Immature natural killer cell (primary cell): ENCODE measurements around the gene CEP170B. TPM values are rescaled to one million over a fixed set of nuclear protein-coding genes. Genes with fewer than 3 reads are reported as not detected.
"Not testable (repeated sequence)": the region's sequence is repeated elsewhere in the genome, so short reads cannot be mapped to it uniquely, and the experiment has no call there.

Experiments
- DNase-seq, 3 donors: peaks; one replicate each; pipeline ENCODE4 v3.0.0; 2022; ENCODE audit warnings: mixed read lengths in 1 of 3
- H3K27ac Mint-ChIP-seq, 6 donors: one replicate each; pipeline ENCODE4 v1.8.0; 2020; ENCODE audit warnings: mixed read lengths in 6 of 6, mild to moderate bottlenecking in 5 of 6, inconsistent platforms in 4 of 6, moderate library complexity in 3 of 6
- H3K27me3 Mint-ChIP-seq, 3 donors: one replicate each; pipeline ENCODE4 v1.8.0; 2020 to 2021; ENCODE audit warnings: low read depth in 3 of 3, mild to moderate bottlenecking in 3 of 3, mixed read lengths in 3 of 3, moderate library complexity in 3 of 3, inconsistent platforms in 1 of 3
- H3K36me3 Mint-ChIP-seq, 3 donors: one replicate each; pipeline ENCODE4 v1.8.0; 2020; ENCODE audit warnings: mixed read lengths in 3 of 3, inconsistent platforms in 2 of 3, mild to moderate bottlenecking in 2 of 3
- H3K4me1 Mint-ChIP-seq, 2 donors: one replicate each; pipeline ENCODE4 v1.8.0; 2020; ENCODE audit warnings: inconsistent platforms in 2 of 2, mild to moderate bottlenecking in 2 of 2, mixed read lengths in 2 of 2, moderate library complexity in 1 of 2
- H3K4me3 Mint-ChIP-seq, 5 donors: one replicate each; pipeline ENCODE4 v1.8.0; 2020; ENCODE audit warnings: mild to moderate bottlenecking in 5 of 5, mixed read lengths in 5 of 5, inconsistent platforms in 3 of 5, moderate library complexity in 3 of 5
- H3K9me3 Mint-ChIP-seq, 6 donors: one replicate each; pipeline ENCODE4 v1.8.0; 2020; ENCODE audit warnings: mild to moderate bottlenecking in 6 of 6, mixed read lengths in 6 of 6, inconsistent platforms in 4 of 6, moderate library complexity in 3 of 6
- polyA plus RNA-seq, 3 donors: library from polyadenylated mRNA; unstranded; fragments of 300-500 nt; fragmentation: Illumina TruSeq; gene quantifications; one replicate each; pipeline ENCODE4 v1.2.3, GENCODE V29; 2021

Gene CEP170B
- polyA plus RNA-seq, 3 donors from 2014 or later = not detected

GRCh38 chr14:104856869-104857860 is 7.9 kb upstream of the CEP170B start:
- Mint-ChIP-seq H3K27me3 (peaks cover 1 to 3% (median 2%) of the 10 kb centered on the region in 3 donors), H3K9me3 (no peaks in the 10 kb centered on the region), H3K4me3 (no peak overlapping the region), H3K36me3 (no peaks in the 10 kb centered on the region), H3K27ac (no peak overlapping the region), H3K4me1 (no peaks in the 10 kb centered on the region)
- DNase-seq = no peak

DNA sequence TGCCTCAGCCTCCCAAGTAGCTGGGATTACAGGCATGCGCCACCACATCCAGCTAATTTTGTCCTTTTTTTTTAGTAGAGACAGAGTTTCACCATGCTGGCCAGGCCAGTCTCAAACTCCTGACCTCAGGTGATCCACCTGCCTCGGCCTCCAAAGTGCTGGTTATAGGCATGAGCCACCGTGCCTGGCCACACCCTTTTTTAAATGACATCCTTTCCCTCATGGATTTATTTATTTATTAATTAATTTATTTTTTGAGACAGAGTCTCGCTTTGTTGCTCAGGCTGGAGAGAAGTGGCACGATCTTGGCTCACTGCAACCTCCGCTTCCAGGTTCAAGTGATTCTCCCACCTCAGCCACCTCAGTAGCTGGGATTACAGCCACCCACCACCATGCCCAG is 7.1 kb upstream of the CEP170B start:
- not testable (repeated sequence) for H3K36me3 Mint-ChIP-seq, H3K4me1 Mint-ChIP-seq, H3K27ac Mint-ChIP-seq, H3K27me3 Mint-ChIP-seq, H3K4me3 Mint-ChIP-seq, DNase-seq, H3K9me3 Mint-ChIP-seq

DNA sequence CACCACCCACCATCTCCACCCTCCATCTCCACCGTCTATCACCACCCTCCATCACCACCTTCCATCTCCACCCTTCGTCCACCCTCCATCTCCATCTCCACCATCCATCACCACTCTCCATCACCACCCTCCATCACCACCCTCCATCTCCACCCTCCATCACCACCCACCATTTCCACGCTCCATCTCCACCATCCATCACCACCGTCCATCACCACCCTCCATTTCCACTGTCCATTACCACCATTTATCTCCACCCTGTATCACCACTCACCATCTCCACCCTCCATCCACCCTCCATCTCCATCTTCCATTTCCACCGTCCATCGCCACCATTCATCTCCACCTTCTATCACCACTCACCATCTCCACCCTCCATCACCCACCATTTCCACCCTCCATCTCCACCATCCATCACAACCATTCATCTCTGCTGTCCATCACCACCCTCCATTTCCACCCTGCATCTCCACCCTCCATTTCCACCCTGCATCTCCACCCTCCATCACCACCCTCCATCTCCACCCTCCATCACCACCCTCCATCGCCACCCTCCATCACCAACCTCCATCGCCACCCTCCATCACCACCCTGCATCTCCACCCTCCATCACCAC is 6.1 kb upstream of the CEP170B start:
- no peak for DNase-seq
- H3K36me3 Mint-ChIP-seq = no peaks in the 10 kb centered on the region
- H3K27me3 Mint-ChIP-seq = peaks cover 0 to 5% (median 3%) of the 10 kb centered on the region in 3 donors
- no peaks in the 10 kb centered on the region for H3K9me3 Mint-ChIP-seq
- no peak overlapping the region for H3K27ac Mint-ChIP-seq
- no peaks in the 10 kb centered on the region for H3K4me1 Mint-ChIP-seq
- no peak overlapping the region for H3K4me3 Mint-ChIP-seq

GRCh38 chr14:104859900-104860299 is 5.2 kb upstream of the CEP170B start:
- Mint-ChIP-seq H3K4me3 (no peak overlapping the region), H3K9me3 (no peaks in the 10 kb centered on the region), H3K27me3 (peaks cover 0 to 5% (median 3%) of the 10 kb centered on the region in 3 donors), H3K36me3 (no peaks in the 10 kb centered on the region), H3K27ac (no peak overlapping the region), H3K4me1 (no peaks in the 10 kb centered on the region)
- no peak for DNase-seq

- H3K27ac Mint-ChIP-seq = no peak overlapping the region
- no peaks in the 10 kb centered on the region for H3K4me1 Mint-ChIP-seq
- no peak for DNase-seq
- no peaks in the 10 kb centered on the region for H3K36me3 Mint-ChIP-seq
- peaks cover 0 to 5% (median 3%) of the 10 kb centered on the region in 3 donors for H3K27me3 Mint-ChIP-seq
- H3K4me3 Mint-ChIP-seq = no peak overlapping the region
- no peaks in the 10 kb centered on the region for H3K9me3 Mint-ChIP-seq
Observed at GRCh38 chr14:104860414-104860813, 4.7 kb upstream of the CEP170B start.

DNA sequence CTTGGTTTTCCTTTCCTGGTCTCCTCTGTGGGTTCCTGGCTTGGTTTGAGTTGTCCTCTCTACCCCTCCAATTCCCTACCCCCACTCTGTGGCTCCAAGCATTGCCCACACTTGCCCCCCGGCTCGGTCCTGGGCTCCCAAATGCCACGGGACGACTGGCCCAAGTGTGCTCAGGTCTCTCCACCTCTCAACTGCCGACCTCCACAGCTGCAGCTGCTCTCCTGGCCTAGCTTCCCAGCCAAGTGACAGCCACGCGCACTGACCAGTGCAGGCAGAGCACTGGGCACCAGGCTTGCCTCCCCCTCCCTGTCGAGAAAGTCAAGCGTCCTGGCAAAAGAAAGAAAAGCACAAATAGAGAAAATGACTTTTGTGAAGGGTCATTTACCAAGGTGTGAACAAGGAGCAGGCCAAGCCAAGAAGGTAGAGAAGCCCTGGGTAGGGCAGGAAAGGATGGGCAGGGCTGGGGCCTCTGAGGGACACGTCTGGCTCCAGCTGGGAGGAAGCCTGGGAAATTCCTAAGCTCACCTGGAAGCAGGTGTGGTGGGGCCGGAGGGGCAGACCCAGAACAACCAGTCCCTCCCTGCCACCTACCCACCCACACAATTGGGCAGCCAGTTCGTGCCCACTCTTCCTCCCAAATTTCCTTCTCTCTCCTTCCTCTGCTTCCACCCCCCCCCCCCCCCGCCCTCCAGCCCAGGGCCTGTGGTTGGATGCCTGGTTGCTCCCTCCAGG is 1.8 kb upstream of the CEP170B start:
- Mint-ChIP-seq H3K4me3 (peak overlapping the region; percentile 40 to 57 (median 45)), H3K36me3 (no peaks in the 10 kb centered on the region), H3K27me3 (peaks cover 7 to 10% (median 9%) of the 10 kb centered on the region in 3 donors), H3K4me1 (peaks cover 0 to 8% of the 10 kb centered on the region in 2 donors), H3K9me3 (no peaks in the 10 kb centered on the region), H3K27ac (no peak overlapping the region)
- no peak for DNase-seq

DNA sequence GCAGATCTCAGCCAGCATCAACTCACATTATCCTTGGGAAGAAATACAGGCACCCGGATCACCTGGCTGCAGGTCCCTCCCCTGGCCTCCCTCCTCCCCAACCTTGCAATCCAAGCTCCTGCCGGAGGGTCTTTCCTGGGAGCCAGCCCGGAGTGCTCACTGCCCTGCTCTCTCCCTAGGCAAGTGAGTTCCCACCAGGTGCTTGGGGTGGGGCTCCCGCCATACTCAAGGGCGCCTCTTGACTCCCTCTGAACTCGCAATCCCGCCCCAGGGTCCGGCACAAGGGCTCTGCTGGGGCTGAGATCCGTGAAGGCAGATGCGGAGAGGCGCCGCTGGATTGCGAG is 1.2 kb upstream of the CEP170B start:
- peaks cover 7 to 10% (median 9%) of the 10 kb centered on the region in 3 donors for H3K27me3 Mint-ChIP-seq
- no peaks in the 10 kb centered on the region for H3K9me3 Mint-ChIP-seq
- H3K27ac Mint-ChIP-seq = no peak overlapping the region
- peak overlapping the region in 4 of 5 donors; percentile 44 to 57 (median 44) for H3K4me3 Mint-ChIP-seq
- no peak for DNase-seq
- H3K36me3 Mint-ChIP-seq = no peaks in the 10 kb centered on the region
- H3K4me1 Mint-ChIP-seq = peaks cover 0 to 8% of the 10 kb centered on the region in 2 donors

- no peaks in the 10 kb centered on the region for H3K9me3 Mint-ChIP-seq
- H3K36me3 Mint-ChIP-seq = no peaks in the 10 kb centered on the region
- peak overlapping the region in 4 of 5 donors; percentile 15 to 35 (median 30) for H3K4me3 Mint-ChIP-seq
- H3K4me1 Mint-ChIP-seq = peaks cover 0 to 8% of the 10 kb centered on the region in 2 donors
- peaks cover 7 to 13% (median 9%) of the 10 kb centered on the region in 3 donors for H3K27me3 Mint-ChIP-seq
- no peak for DNase-seq
- no peak overlapping the region for H3K27ac Mint-ChIP-seq
Observed at GRCh38 chr14:104864267-104865080, 594 bp upstream of the CEP170B start.

GRCh38 chr14:104865631-104866441 is 768 bp downstream of the CEP170B start:
- Mint-ChIP-seq H3K36me3 (no peaks in the 10 kb centered on the region), H3K4me3 (peak overlapping the region in 4 of 5 donors; percentile 18 to 59 (median 52)), H3K27ac (no peak overlapping the region), H3K4me1 (peaks cover 0 to 8% of the 10 kb centered on the region in 2 donors), H3K27me3 (peaks cover 7 to 14% (median 9%) of the 10 kb centered on the region in 3 donors), H3K9me3 (no peaks in the 10 kb centered on the region)
- DNase-seq = peak in 1 of 3 donors; percentile 7

DNA sequence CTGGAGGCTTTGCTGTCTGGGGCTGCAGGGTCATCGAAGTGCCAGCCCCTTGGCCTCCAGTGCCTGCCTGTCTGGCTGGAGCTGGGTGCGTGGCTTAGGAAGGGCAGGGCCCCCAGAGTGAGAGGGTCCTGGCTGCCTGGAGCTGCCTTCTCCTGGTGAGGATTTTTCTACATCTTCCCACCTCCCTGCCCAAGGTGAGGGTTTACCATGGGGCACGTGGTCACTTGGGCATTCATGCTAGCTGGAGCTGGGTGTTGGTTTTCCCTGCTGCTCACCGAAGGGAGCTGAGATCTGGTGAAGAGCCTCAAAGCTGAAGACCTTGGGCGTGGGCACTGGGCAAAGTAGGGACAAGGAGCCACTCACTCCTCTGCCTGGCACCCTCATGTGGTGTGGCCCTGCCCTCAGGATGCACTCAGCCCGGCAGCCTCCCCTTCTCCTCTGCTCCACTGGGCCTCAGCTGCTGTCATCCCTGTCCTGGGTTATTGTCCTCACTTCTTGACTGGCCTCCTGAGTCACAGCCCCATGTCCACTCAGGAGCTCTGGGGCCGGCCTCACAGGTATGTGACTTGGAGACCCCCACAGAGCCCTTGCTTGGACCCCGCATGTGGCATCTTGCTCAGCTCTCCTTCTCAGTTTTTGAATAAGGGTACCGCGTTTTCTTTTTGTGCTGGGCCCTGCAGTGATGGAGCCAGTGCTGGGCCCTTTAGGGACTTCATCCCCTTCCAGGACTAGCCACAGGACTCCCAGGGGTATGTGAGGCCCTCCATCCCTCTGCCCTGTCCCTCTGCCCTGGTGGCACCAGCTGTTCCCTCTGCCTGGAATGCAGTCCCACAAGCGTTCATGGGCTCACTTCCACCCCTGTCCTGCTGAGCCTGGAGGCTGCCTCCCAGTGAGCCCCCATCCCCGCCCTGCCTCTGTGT is 1.6 kb downstream of the CEP170B start:
- Mint-ChIP-seq H3K27me3 (peaks cover 7 to 16% (median 9%) of the 10 kb centered on the region in 3 donors), H3K4me3 (peak overlapping the region in 4 of 5 donors; percentile 38 to 66 (median 56)), H3K27ac (no peak overlapping the region)

DNA sequence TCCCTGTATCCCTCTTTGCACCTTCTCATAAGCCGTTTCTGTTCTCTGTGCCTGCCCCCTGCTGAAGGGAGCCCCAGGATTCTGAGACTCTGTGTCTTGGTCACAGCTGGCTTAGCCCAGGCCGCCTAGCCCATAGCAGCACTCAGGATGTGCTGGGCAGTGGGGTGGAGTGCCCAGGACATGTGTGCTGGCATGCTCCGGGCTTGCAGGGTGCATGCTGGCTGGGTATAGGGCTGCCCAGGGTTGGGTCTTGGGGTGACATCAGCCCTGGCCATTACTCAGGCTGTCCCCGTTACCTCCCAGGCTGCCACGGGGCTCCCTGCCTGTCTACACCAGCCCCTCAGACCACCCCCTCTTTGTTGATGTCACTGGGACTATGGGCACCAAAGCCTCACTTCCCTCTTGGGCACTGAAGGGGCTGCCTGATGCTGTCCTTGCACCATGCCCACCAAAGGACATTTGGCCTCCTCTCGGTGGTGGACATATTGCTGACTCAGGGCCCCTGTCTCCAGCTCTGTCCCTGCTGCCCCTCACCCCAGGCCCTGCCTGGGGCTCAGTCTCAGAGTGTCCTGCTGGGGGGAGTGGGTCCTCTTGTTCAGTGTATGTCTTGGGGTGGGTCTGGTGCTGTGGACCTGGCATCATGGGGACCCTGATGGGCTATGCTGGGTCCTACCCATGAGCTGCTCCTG is 2.4 kb downstream of the CEP170B start:
- peaks cover 3 to 14% of the 10 kb centered on the region in 2 donors for H3K4me1 Mint-ChIP-seq
- peaks cover 9 to 20% (median 13%) of the 10 kb centered on the region in 3 donors for H3K27me3 Mint-ChIP-seq
- H3K4me3 Mint-ChIP-seq = peak overlapping the region in 2 of 5 donors; percentile 2 to 38
- H3K36me3 Mint-ChIP-seq = no peaks in the 10 kb centered on the region
- no peak overlapping the region for H3K27ac Mint-ChIP-seq
- no peaks in the 10 kb centered on the region for H3K9me3 Mint-ChIP-seq
- DNase-seq = no peak

More for the DNA sequence above, 1.6 kb downstream of the CEP170B start:
- no peaks in the 10 kb centered on the region for H3K9me3 Mint-ChIP-seq
- H3K36me3 Mint-ChIP-seq = no peaks in the 10 kb centered on the region
- no peak for DNase-seq
- H3K4me1 Mint-ChIP-seq = peaks cover 0 to 8% of the 10 kb centered on the region in 2 donors
